GM19438 (cell line): ENCODE results near the gene CLN5.

ENCODE experiments used
- ATAC-seq: cut with Tn5 transposase; IDR thresholded peaks from one replicate; pipeline ENCODE4 v1.9.1; 2021; ENCODE audit warnings: low read depth; ENCODE audit not compliant: unreplicated experiment

The CLN5 gene

DNA sequence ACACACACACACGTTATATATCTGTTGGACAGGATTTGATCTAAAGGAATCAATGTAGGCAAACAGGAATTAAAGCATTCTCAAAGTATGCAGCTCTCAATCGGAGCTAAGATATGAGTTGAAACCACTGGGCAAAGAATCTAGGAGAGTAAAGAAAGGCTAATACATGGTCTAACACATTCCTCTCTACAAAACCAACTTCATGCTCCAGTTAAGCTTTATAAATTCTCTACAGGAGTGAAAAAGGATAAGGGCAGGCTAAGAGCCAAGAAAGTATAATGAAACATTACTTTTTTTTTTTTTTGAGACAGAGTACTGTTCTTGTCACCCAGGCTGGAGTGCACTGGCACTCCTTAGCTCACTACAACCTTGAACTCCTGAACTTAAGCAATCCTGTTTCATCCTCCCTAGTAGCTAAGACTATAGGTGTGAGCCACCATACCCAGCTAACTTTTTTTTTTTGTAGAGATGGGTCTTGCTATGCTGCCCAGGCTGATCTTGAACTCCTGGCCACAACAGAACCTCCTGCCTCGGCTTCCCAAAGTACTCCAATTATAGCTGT, 24.5 kb downstream of the CLN5 start:
- ATAC-seq, result no peak

DNA sequence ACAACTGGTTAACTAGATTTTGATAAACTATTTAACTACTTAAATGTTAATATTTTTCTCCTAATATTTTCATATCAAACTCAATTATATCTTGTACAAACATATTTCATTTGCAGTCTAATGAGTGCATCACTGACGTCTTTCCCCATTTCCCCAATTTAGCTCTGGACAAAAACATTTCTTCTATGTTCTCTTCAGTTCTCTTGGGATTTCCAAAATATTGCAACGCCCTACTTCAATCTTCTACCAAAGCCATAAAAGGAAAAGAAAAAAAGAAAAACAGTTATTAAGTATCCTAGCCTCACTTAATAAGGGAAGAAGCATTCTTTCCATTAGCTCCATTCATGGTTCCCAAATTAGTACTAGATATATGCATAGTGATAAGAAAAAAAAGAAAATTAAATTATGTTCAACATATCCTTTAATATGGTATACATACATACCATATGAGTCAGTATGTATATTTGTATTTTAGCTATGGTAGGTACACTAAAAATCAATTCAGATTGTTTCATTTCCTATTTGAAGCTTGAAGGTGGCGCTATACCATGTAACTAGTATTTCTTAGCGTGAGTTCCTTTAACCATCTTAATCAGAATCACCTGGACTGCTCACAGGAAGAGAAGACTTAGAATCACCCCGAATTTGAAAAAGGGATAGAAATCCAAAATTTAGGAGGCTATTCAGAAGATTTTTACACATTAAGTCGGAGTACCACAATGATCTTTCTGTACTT, 25.2 kb downstream of the CLN5 start:
- ATAC-seq, result no peak

- no peak for ATAC-seq
Measured at GRCh38 chr13:77019756-77020155, 27.9 kb downstream of the CLN5 start.

DNA sequence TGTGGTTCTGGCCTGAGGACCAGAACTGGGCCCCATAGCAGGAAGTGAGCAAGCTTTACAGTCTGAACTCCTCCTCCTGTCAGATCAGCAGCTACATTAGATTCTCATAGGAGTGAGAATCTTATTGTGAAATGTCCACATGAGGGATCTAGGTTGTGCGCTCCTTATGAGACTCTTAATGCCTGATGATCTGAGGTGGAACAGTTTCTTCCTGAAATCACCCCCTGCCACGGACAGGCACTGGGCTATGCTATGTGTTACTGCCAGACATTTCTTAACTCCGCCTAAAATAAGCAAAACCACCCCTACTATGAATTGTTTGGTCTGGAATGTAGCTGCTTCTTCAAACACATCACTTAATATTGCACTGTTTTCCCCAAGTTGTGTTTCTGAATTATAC, 30.5 kb downstream of the CLN5 start:
- ATAC-seq, result no peak

GRCh38 chr13:77026255-77026860, 34.5 kb downstream of the CLN5 start:
- ATAC-seq, result peak; percentile 59

GRCh38 chr13:77026861-77027621, 35.2 kb downstream of the CLN5 start, which contains the start of gene FBXL3:
Gene FBXL3, minus strand, starts transcription at chr13:77027159. Its CDS starts 5,299 bp downstream, at chr13:77021860.
- ATAC-seq, result peak; percentile 48

DNA sequence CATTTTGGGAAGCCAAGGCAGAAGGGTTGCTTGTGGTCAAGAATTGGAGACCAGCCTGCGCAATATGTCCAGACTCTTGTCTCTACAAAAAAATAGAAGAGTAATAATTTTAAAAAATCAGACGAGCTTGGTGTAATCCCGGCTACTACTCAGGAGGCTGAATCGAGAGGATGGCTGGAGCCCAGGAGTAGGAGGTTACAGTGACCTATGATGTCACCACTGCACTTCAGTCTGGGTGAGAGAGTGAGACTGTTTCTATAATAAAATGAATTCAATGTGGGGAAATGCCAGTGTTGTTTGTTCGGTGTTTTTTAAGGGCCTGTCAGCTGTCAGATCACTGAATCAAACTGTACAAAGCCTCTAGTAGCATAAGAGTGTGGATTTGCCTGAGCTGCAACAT, 36.3 kb downstream of the CLN5 start:
- no peak for ATAC-seq

- ATAC-seq, result no peak
Measured at GRCh38 chr13:77029436-77029835, 37.6 kb downstream of the CLN5 start.

- no peak for ATAC-seq
Measured at GRCh38 chr13:77031656-77032243, 39.9 kb downstream of the CLN5 start.

DNA sequence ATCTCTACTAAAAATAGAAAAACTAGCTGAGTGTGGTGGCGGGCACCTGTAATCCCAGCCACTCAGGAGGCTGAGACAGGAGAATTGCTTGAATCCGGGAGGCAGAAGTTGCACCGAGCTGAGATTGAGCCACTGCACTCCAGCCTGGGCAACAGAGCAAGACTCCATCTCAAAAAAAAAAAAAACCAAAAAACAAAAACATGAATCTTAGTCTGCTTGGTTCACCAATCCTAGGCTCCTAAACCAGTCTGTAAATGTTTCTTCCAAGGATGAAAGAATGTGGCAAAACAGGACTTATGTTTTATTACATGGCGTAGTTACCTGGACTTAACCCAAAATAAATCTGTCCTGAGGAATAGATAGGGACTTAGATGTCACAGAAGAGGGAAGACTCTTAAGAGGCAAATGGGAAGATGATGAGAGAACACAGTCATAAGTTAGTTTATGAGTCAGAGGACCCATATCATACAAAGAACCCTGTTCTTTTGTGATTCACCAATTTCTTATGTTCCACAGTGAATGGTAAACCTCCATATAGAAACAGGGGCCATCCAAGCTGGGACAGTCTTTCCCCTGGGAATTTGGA, 41.9 kb downstream of the CLN5 start:
- no peak for ATAC-seq

- no peak for ATAC-seq
Measured at GRCh38 chr13:77034881-77035280, 43.0 kb downstream of the CLN5 start.

GRCh38 chr13:77036279-77036678, 44.4 kb downstream of the CLN5 start:
- no peak for ATAC-seq

DNA sequence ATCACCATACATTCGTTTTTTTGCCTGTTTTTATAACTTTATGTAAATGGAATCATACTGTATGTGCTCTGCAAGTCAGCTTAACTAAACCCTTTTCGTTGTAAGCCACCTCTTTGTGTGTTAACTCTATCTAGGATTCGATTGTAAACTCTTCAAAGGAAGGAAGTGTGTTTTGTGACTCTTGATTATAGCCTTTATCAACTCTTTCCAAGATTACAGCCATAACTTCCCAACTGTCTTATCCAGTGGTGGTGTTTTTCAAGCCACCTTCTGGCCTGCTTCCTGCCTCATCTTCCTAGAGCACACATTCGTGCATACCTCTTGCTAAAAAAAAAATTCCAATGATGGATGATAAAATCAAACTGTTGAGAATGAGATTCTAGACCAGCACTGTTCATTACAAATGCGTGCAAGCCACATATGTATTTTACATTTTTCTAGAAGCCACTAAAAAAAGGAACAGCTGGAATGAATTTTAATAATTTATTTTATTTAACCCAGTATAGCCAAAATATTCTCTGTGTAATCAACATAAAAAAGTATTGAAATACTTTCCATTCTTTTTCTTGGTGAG, 47.1 kb downstream of the CLN5 start:
- ATAC-seq, result no peak

- ATAC-seq, result no peak
Measured at GRCh38 chr13:77040076-77040475, 48.2 kb downstream of the CLN5 start.

DNA sequence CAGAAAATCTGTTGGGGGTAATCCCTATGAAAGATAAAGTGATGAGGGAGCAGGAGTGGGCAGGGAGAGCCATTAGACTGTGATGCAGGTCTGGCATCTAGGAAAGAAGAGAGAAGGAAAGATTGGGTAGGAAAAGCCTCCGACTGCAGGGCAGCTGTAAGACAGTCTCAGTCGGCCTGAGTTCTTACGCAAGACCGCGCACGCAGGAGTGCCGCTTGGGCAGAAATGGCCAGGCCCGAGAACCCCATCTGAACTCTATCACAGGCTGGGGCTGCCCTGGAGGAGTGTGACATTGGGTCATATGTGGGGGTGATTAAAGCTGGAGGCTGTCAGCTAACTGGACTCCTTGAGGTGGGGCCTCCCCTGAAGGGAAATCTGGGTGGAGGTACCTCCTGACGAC, 49.0 kb downstream of the CLN5 start:
- ATAC-seq, result no peak

- no peak for ATAC-seq
Measured at GRCh38 chr13:77042566-77043177, 50.8 kb downstream of the CLN5 start.

- ATAC-seq, result no peak
Measured at GRCh38 chr13:77047649-77048343, 55.9 kb downstream of the CLN5 start.

- ATAC-seq, result no peak
Measured at GRCh38 chr13:77048681-77049080, 56.8 kb downstream of the CLN5 start.

DNA sequence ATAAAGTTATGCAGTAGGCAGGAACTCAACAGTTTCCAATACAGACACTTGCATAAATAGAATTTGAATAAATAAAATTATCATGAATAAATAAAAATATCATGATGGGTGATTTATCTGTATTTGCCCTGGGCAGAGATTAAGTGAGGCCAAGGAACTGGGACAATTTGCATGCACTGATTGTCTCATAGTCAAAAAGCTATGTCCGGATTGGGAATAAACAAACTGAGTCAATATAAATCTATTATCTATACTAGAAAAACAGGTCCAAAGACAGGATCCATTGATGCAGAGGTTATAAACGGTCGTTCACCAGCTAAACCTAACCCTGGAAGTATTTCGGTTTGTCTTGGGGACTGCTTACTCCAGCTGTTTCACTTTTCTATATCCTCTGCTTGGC, 61.3 kb downstream of the CLN5 start:
- ATAC-seq, result no peak
